IMR-90 (cell line): ENCODE data around the gene GRAMD4.

Experiments used
- POLR2A ChIP-seq: IDR thresholded peaks from 2 replicates; pipeline ENCODE4 v1.6.1; 2012; ENCODE audit warnings: mild to moderate bottlenecking, low read depth, low read length
- RAD21 ChIP-seq: IDR thresholded peaks from 2 replicates; pipeline ENCODE4 v1.6.1; 2012; ENCODE audit warnings: low read length, improper control_type of control experiment
- RFX5 ChIP-seq: IDR thresholded peaks from 2 replicates; pipeline ENCODE4 v1.8.0; 2012; ENCODE audit warnings: low read depth, mild to moderate bottlenecking, low read length, moderate library complexity
- TF ChIP-seq, protein P1 (sequence below): conservative IDR thresholded peaks from 2 replicates; pipeline ENCODE4 v1.5.1; 2012; ENCODE audit warnings: mild to moderate bottlenecking, low read depth, low read length, improper control_type of control experiment
- TF ChIP-seq, protein P2 (sequence below): fragments of 150-350 bp; IDR thresholded peaks from 2 replicates; pipeline ENCODE4 v1.6.1; 2017; ENCODE audit warnings: mild to moderate bottlenecking, antibody characterized with exemption, low read length, low read depth

DNA sequence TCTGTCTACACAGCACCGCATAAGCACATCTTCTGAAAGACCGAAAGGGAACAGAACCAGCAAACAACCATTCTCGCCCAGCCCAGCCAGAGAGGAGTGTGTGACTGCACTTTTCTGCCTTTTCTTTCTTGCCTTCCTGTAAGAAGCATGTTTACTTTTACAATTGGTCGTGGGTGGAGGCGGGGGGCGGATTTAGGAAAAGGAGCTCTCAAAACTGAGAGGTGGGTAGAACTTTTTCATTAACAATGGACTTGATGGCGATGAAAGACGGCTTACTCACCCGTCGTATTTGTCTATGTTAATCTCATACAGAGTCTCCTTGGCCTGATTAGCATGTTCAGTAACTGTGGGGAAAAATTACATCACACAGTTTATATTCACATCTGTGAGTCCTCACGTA, 90.6 kb downstream of the GRAMD4 start:
- TF ChIP-seq, protein P1, sequence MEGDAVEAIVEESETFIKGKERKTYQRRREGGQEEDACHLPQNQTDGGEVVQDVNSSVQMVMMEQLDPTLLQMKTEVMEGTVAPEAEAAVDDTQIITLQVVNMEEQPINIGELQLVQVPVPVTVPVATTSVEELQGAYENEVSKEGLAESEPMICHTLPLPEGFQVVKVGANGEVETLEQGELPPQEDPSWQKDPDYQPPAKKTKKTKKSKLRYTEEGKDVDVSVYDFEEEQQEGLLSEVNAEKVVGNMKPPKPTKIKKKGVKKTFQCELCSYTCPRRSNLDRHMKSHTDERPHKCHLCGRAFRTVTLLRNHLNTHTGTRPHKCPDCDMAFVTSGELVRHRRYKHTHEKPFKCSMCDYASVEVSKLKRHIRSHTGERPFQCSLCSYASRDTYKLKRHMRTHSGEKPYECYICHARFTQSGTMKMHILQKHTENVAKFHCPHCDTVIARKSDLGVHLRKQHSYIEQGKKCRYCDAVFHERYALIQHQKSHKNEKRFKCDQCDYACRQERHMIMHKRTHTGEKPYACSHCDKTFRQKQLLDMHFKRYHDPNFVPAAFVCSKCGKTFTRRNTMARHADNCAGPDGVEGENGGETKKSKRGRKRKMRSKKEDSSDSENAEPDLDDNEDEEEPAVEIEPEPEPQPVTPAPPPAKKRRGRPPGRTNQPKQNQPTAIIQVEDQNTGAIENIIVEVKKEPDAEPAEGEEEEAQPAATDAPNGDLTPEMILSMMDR: no peak
- TF ChIP-seq, protein P2, sequence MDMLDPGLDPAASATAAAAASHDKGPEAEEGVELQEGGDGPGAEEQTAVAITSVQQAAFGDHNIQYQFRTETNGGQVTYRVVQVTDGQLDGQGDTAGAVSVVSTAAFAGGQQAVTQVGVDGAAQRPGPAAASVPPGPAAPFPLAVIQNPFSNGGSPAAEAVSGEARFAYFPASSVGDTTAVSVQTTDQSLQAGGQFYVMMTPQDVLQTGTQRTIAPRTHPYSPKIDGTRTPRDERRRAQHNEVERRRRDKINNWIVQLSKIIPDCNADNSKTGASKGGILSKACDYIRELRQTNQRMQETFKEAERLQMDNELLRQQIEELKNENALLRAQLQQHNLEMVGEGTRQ: no peak
- TF ChIP-seq POLR2A (no peak), RFX5 (no peak), RAD21 (no peak)
